ENCODE results near the gene SMYD2. TPM values are rescaled to one million over a fixed set of nuclear protein-coding genes. Genes with fewer than 3 reads are reported as not detected.

The SMYD2 gene, protein sequence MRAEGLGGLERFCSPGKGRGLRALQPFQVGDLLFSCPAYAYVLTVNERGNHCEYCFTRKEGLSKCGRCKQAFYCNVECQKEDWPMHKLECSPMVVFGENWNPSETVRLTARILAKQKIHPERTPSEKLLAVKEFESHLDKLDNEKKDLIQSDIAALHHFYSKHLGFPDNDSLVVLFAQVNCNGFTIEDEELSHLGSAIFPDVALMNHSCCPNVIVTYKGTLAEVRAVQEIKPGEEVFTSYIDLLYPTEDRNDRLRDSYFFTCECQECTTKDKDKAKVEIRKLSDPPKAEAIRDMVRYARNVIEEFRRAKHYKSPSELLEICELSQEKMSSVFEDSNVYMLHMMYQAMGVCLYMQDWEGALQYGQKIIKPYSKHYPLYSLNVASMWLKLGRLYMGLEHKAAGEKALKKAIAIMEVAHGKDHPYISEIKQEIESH
- total RNA-seq = 24.5 and 75.9 TPM in 2 replicates

DNA sequence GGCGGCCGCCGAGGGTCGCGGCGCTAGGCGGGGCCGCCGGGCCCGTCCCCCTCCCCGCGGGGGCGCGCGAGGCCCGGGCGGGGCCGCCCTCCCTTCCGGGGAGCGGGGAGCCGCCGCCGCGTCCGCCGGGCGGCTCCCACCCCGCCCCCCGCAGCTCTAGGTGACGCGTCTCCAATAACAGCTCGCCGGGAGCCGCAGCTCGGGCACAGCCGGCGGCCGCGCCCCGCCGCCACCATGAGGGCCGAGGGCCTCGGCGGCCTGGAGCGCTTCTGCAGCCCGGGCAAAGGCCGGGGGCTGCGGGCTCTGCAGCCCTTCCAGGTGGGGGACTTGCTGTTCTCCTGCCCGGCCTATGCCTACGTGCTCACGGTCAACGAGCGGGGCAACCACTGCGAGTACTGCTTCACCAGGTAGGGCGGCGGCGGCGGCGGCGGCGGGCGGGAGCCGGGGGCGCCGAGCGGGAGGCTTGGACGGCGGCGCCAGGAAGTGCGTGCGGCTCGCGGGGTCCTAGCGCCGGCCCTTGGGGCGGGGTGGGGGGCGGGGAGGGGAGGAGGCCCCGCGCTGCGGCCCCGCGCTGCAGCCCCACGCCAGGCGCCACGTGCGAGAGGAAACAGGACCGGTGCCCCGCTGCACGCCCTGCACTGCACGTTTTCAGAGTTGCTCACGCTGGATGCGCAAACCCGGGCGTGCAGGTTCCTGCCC lies at the start of gene SMYD2:
TSS of gene SMYD2 (plus strand) at position 139 of the 699 bp plus-strand sequence. CDS start at position 235, 96 bp downstream.

